GM23338 (cell line): ENCODE measurements around the gene GOSR1. TPM values are rescaled to one million over a fixed set of nuclear protein-coding genes. Genes with fewer than 3 reads are reported as not detected.

ENCODE experiments used
- ATAC-seq: fragments of 200-7000 bp; cut with Tn5 transposase; 3 replicates; pipeline ENCODE4 v1.9.1; 2020
- DNase-seq: peaks from one replicate; pipeline ENCODE4 v3.0.0-alpha.2; 2015; ENCODE audit warnings: low spot score
- H2AFZ ChIP-seq: fragments of 200-600 bp; sonication (generic); 2 replicates; pipeline ENCODE4 v1.8.0; 2016; ENCODE audit warnings: antibody characterized with exemption, mild to moderate bottlenecking, moderate library complexity
- H3F3A ChIP-seq: fragments of 200-600 bp; sonication (generic); replicated peaks from 2 replicates; pipeline ENCODE4 v1.8.0; 2017; ENCODE audit warnings: antibody characterized with exemption, mixed run types, low read depth
- H3K27ac ChIP-seq: fragments of 200-600 bp; sonication (generic); 2 replicates; pipeline ENCODE4 v1.6.1; 2016; ENCODE audit warnings: low read depth
- H3K27me3 ChIP-seq: fragments of 200-600 bp; sonication (generic); 2 replicates; pipeline ENCODE4 v1.8.0; 2016; ENCODE audit warnings: mild to moderate bottlenecking, mixed run types, moderate library complexity; ENCODE audit not compliant: insufficient read depth
- H3K36me3 ChIP-seq: fragments of 200-600 bp; sonication (generic); 2 replicates; pipeline ENCODE4 v1.8.0; 2016; ENCODE audit warnings: mild to moderate bottlenecking; ENCODE audit not compliant: insufficient read depth
- H3K4me1 ChIP-seq: fragments of 200-600 bp; sonication (generic); 2 replicates; pipeline ENCODE4 v1.8.0; 2016; ENCODE audit warnings: mild to moderate bottlenecking, moderate library complexity; ENCODE audit not compliant: insufficient read depth
- H3K4me2 ChIP-seq: fragments of 200-600 bp; sonication (generic); 2 replicates; pipeline ENCODE4 v1.7.1; 2017; ENCODE audit warnings: mixed run types
- H3K4me3 ChIP-seq: fragments of 200-600 bp; sonication (generic); 2 replicates; pipeline ENCODE4 v1.6.1; 2016; ENCODE audit warnings: mixed run types
- H3K79me2 ChIP-seq: fragments of 200-600 bp; sonication (generic); replicated peaks from 2 replicates; pipeline ENCODE4 v1.8.0; 2017; ENCODE audit warnings: mild to moderate bottlenecking; ENCODE audit not compliant: insufficient read depth
- H3K9me2 ChIP-seq: fragments of 200-600 bp; sonication (generic); 2 replicates; pipeline ENCODE4 v1.8.0; 2017; ENCODE audit not compliant: insufficient read depth
- H4K20me1 ChIP-seq: fragments of 200-600 bp; sonication (generic); replicated peaks from 2 replicates; pipeline ENCODE4 v1.8.0; 2017; ENCODE audit warnings: mild to moderate bottlenecking; ENCODE audit not compliant: insufficient read depth
- H3K27ac Mint-ChIP-seq: 2 replicates; pipeline ENCODE4 v1.8.0; 2020; ENCODE audit warnings: inconsistent platforms, mild to moderate bottlenecking, moderate library complexity, mixed read lengths
- H3K27me3 Mint-ChIP-seq: 3 replicates; pipeline ENCODE4 v1.8.0; 2022; ENCODE audit warnings: low read depth, mild to moderate bottlenecking, moderate library complexity, mixed read lengths, inconsistent platforms; ENCODE audit not compliant: insufficient read depth, poor library complexity
- H3K36me3 Mint-ChIP-seq: 3 replicates; pipeline ENCODE4 v1.8.0; 2021; ENCODE audit warnings: low read depth, mild to moderate bottlenecking, inconsistent platforms, moderate library complexity, mixed read lengths
- H3K4me1 Mint-ChIP-seq: 3 replicates; pipeline ENCODE4 v1.8.0; 2020; ENCODE audit warnings: mild to moderate bottlenecking, inconsistent platforms, mixed read lengths
- H3K4me3 Mint-ChIP-seq: 3 replicates; pipeline ENCODE4 v1.8.0; 2021; ENCODE audit warnings: moderate library complexity, mild to moderate bottlenecking, inconsistent platforms, mixed read lengths
- H3K9me3 Mint-ChIP-seq: 3 replicates; pipeline ENCODE4 v1.8.0; 2020; ENCODE audit warnings: moderate library complexity, mild to moderate bottlenecking, inconsistent platforms, mixed read lengths
- CREB1 ChIP-seq: fragments of 250-450 bp; sonication (Bioruptor Pico); IDR thresholded peaks from 2 replicates; pipeline ENCODE4 v1.5.0; 2020; ENCODE audit warnings: low read depth, mild to moderate bottlenecking, moderate library complexity
- JUNB ChIP-seq: IDR thresholded peaks from one replicate; pipeline ENCODE4 v1.6.1; 2016; ENCODE audit warnings: antibody characterized with exemption; ENCODE audit not compliant: unreplicated experiment
- POLR2AphosphoS5 ChIP-seq: IDR thresholded peaks from 2 replicates; pipeline ENCODE4 v1.6.1; 2016; ENCODE audit warnings: antibody characterized with exemption, low read depth
- STAT1 ChIP-seq: IDR thresholded peaks from one replicate; pipeline ENCODE4 v1.6.1; 2016; ENCODE audit warnings: antibody characterized with exemption; ENCODE audit not compliant: unreplicated experiment
- ZNF114 ChIP-seq: fragments of 250-450 bp; sonication (Bioruptor Pico); IDR thresholded peaks from 2 replicates; pipeline ENCODE4 v1.5.0; 2020; ENCODE audit warnings: mild to moderate bottlenecking, moderate library complexity
- ZNF331 ChIP-seq: fragments of 250-450 bp; sonication (Bioruptor Pico); IDR thresholded peaks from 2 replicates; pipeline ENCODE4 v1.5.0; 2020; ENCODE audit warnings: low read depth, mild to moderate bottlenecking, moderate library complexity
- polyA plus RNA-seq: library from polyadenylated mRNA; unstranded; fragments of >200 nt; fragmentation: Nextera tagmentation; extraction: Ambion mirVana; gene quantifications from 2 replicates; pipeline ENCODE4 v1.2.1, GENCODE V29; 2016
- total RNA-seq: library from RNA; depleted of rRNA; stranded (reverse); fragments of >200 nt; shearing (Covaris generic); gene quantifications from 2 replicates; pipeline ENCODE4 v1.2.3, GENCODE V29; 2014
- TF ChIP-seq, protein P1 (sequence below): fragments of 250-450 bp; sonication (Bioruptor Pico); IDR thresholded peaks from 2 replicates; pipeline ENCODE4 v1.5.0; 2020; ENCODE audit warnings: mild to moderate bottlenecking, moderate library complexity

GOSR1 gene
- total and polyA plus RNA-seq, 2 experiments from 2014 or later = 33.4 to 74.1 TPM

DNA sequence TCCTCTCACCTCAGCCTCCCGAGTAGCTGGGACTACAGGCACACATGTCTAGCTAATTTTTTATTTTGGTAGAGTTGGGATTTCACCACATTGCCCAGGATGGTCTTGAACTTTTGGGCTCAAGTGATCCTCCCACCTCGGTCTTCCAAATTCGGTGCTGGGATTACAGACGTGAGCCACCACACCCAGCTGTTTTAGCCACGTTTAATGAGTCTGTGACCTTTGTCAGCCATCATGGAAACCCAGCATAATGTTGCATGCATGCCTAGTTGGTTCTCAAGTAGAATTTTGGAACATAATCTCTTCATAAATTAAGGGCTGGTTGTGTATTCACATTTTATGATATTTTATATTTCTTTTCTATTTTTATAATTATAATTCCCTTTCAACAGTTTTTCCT lies 42.0 kb downstream of the GOSR1 start:
- no peak overlapping the region for H3K4me2 ChIP-seq
- TF ChIP-seq CREB1 (CRISPR knock-in tag) (no peak), ZNF331 (no peak), ZNF114 (CRISPR knock-in tag) (no peak), STAT1 (no peak), JUNB (no peak), POLR2AphosphoS5 (no peak)
- TF ChIP-seq, protein P1, sequence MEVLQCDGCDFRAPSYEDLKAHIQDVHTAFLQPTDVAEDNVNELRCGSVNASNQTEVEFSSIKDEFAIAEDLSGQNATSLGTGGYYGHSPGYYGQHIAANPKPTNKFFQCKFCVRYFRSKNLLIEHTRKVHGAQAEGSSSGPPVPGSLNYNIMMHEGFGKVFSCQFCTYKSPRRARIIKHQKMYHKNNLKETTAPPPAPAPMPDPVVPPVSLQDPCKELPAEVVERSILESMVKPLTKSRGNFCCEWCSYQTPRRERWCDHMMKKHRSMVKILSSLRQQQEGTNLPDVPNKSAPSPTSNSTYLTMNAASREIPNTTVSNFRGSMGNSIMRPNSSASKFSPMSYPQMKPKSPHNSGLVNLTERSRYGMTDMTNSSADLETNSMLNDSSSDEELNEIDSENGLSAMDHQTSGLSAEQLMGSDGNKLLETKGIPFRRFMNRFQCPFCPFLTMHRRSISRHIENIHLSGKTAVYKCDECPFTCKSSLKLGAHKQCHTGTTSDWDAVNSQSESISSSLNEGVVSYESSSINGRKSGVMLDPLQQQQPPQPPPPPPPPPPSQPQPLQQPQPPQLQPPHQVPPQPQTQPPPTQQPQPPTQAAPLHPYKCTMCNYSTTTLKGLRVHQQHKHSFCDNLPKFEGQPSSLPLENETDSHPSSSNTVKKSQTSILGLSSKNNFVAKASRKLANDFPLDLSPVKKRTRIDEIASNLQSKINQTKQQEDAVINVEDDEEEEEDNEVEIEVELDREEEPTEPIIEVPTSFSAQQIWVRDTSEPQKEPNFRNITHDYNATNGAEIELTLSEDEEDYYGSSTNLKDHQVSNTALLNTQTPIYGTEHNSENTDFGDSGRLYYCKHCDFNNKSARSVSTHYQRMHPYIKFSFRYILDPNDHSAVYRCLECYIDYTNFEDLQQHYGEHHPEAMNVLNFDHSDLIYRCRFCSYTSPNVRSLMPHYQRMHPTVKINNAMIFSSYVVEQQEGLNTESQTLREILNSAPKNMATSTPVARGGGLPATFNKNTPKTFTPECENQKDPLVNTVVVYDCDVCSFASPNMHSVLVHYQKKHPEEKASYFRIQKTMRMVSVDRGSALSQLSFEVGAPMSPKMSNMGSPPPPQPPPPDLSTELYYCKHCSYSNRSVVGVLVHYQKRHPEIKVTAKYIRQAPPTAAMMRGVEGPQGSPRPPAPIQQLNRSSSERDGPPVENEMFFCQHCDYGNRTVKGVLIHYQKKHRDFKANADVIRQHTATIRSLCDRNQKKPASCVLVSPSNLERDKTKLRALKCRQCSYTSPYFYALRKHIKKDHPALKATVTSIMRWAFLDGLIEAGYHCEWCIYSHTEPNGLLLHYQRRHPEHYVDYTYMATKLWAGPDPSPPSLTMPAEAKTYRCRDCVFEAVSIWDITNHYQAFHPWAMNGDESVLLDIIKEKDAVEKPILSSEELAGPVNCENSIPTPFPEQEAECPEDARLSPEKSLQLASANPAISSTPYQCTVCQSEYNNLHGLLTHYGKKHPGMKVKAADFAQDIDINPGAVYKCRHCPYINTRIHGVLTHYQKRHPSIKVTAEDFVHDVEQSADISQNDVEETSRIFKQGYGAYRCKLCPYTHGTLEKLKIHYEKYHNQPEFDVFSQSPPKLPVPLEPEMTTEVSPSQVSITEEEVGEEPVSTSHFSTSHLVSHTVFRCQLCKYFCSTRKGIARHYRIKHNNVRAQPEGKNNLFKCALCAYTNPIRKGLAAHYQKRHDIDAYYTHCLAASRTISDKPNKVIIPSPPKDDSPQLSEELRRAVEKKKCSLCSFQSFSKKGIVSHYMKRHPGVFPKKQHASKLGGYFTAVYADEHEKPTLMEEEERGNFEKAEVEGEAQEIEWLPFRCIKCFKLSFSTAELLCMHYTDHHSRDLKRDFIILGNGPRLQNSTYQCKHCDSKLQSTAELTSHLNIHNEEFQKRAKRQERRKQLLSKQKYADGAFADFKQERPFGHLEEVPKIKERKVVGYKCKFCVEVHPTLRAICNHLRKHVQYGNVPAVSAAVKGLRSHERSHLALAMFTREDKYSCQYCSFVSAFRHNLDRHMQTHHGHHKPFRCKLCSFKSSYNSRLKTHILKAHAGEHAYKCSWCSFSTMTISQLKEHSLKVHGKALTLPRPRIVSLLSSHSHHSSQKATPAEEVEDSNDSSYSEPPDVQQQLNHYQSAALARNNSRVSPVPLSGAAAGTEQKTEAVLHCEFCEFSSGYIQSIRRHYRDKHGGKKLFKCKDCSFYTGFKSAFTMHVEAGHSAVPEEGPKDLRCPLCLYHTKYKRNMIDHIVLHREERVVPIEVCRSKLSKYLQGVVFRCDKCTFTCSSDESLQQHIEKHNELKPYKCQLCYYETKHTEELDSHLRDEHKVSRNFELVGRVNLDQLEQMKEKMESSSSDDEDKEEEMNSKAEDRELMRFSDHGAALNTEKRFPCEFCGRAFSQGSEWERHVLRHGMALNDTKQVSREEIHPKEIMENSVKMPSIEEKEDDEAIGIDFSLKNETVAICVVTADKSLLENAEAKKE (CRISPR knock-in tag) = no peak
- no peak overlapping the region for H3K27ac ChIP-seq
- H3K4me1 ChIP-seq = no peaks in the 10 kb centered on the region
- H3K79me2 ChIP-seq = no peaks in the 10 kb centered on the region
- peaks cover under 1% of the 10 kb centered on the region for H4K20me1 ChIP-seq
- Mint-ChIP-seq H3K36me3 (peaks cover 53% of the 10 kb centered on the region), H3K9me3 (peaks cover 19% of the 10 kb centered on the region), H3K4me3 (no peak overlapping the region), H3K27me3 (peaks cover 5% of the 10 kb centered on the region), H3K4me1 (no peaks in the 10 kb centered on the region), H3K27ac (no peak overlapping the region)
- peaks cover 31% of the 10 kb centered on the region for H3K36me3 ChIP-seq
- no peaks in the 10 kb centered on the region for H3F3A ChIP-seq
- H3K9me2 ChIP-seq = no peaks in the 10 kb centered on the region
- H3K27me3 ChIP-seq = no peaks in the 10 kb centered on the region
- DNase-seq (no peak), ATAC-seq (no peak)
- H3K4me3 ChIP-seq = no peak overlapping the region
- no peak overlapping the region for H2AFZ ChIP-seq

DNA sequence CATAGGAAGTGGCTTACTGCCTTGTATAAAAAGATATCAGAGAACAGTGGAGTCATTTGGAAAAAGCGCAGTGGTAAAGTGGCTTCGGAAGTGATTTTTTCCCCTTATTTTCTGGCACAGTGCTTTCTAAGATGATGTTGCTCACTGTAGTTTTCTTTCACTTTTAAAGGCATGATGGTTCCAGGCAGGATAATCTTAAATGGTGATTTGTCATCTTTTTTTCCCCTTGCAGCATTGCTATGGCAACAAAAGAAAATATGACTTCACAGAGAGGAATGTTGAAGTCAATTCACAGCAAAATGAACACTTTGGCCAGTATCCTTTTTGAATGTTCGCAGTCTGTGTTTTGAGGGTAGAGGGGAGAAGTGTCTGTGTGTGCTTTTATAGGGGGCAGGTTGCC lies 42.5 kb downstream of the GOSR1 start:
- Mint-ChIP-seq H3K27me3 (peaks cover 5% of the 10 kb centered on the region), H3K27ac (no peak overlapping the region)
- peaks cover 31% of the 10 kb centered on the region for H3K36me3 ChIP-seq
- TF ChIP-seq, protein P1 (CRISPR knock-in tag) = no peak

More for the DNA sequence above, 42.5 kb downstream of the GOSR1 start:
- Mint-ChIP-seq H3K36me3 (peaks cover 57% of the 10 kb centered on the region), H3K4me1 (no peaks in the 10 kb centered on the region), H3K4me3 (no peak overlapping the region), H3K9me3 (peaks cover 19% of the 10 kb centered on the region)
- no peak overlapping the region for H3K4me3 ChIP-seq
- H3F3A ChIP-seq = no peaks in the 10 kb centered on the region
- H3K9me2 ChIP-seq = no peaks in the 10 kb centered on the region
- H2AFZ ChIP-seq = no peak overlapping the region
- no peaks in the 10 kb centered on the region for H3K27me3 ChIP-seq
- H3K27ac ChIP-seq = no peak overlapping the region
- DNase-seq (no peak), ATAC-seq (no peak)
- no peaks in the 10 kb centered on the region for H3K4me1 ChIP-seq
- H4K20me1 ChIP-seq = peaks cover 6% of the 10 kb centered on the region
- no peaks in the 10 kb centered on the region for H3K79me2 ChIP-seq
- H3K4me2 ChIP-seq = no peak overlapping the region
